SU-DHL-6 (cell line): ENCODE measurements around the gene MBTPS2.

Experiments
- H2AFZ ChIP-seq: fragments of 200-600 bp; sonication (generic); 2 replicates; pipeline ENCODE4 v1.6.1; 2014; ENCODE audit warnings: low read depth, mild to moderate bottlenecking, moderate library complexity, mixed read lengths, antibody characterized with exemption, low read length; ENCODE audit not compliant: severe bottlenecking
- H3F3A ChIP-seq: fragments of 200-600 bp; shearing (Covaris generic); 2 replicates; pipeline ENCODE4 v1.6.0; 2016; ENCODE audit warnings: antibody characterized with exemption, mild to moderate bottlenecking; ENCODE audit not compliant: insufficient read depth
- H3K27ac ChIP-seq: fragments of 200-600 bp; sonication (generic); 2 replicates; pipeline ENCODE4 v1.5.1; 2016; ENCODE audit warnings: low read depth, mild to moderate bottlenecking, low read length, moderate library complexity, mixed read lengths
- H3K27me3 ChIP-seq: fragments of 200-600 bp; sonication (generic), shearing (Covaris generic); 2 replicates; pipeline ENCODE4 v1.6.0; 2014; ENCODE audit warnings: mild to moderate bottlenecking, low read length
- H3K36me3 ChIP-seq: fragments of 200-600 bp; sonication (generic); 2 replicates; pipeline ENCODE4 v1.6.1; 2014; ENCODE audit warnings: mild to moderate bottlenecking, low read length, mixed read lengths
- H3K4me2 ChIP-seq: fragments of 300-600, 200-600 bp; shearing (Covaris generic), sonication (generic); 2 replicates; pipeline ENCODE4 v1.6.0; 2014; ENCODE audit warnings: low read length, low read depth, mild to moderate bottlenecking; ENCODE audit not compliant: poor library complexity, severe bottlenecking
- H3K4me3 ChIP-seq: fragments of 200-600 bp; sonication (generic); 2 replicates; pipeline ENCODE4 v1.5.1; 2014; ENCODE audit warnings: antibody characterized with exemption, low read length, mild to moderate bottlenecking, mixed read lengths; ENCODE audit not compliant: insufficient read depth, poor library complexity, severe bottlenecking
- H3K79me2 ChIP-seq: fragments of 200-600 bp; sonication (generic); 2 replicates; pipeline ENCODE4 v1.6.1; 2014; ENCODE audit warnings: mild to moderate bottlenecking, low read length, moderate library complexity; ENCODE audit not compliant: insufficient read depth
- H3K9ac ChIP-seq: fragments of 200-600 bp; sonication (generic); 2 replicates; pipeline ENCODE4 v1.7.0; 2014; ENCODE audit warnings: mild to moderate bottlenecking, low read length
- H3K9me2 ChIP-seq: fragments of 200-600 bp; sonication (generic); replicated peaks from 2 replicates; pipeline ENCODE4 v1.6.1; 2014; ENCODE audit warnings: low read length; ENCODE audit not compliant: insufficient read depth
- H3K9me3 ChIP-seq: fragments of 200-600 bp; sonication (generic); 2 replicates; pipeline ENCODE4 v1.6.1; 2014; ENCODE audit warnings: low read length, mixed read lengths; ENCODE audit not compliant: insufficient read depth
- H4K20me1 ChIP-seq: fragments of 200-600 bp; sonication (generic); 2 replicates; pipeline ENCODE4 v1.6.1; 2014; ENCODE audit warnings: low read depth, mild to moderate bottlenecking, antibody characterized with exemption, low read length, moderate library complexity, mixed read lengths
- CTCF ChIP-seq: fragments of 200-600 bp; sonication (generic); IDR thresholded peaks from one replicate; pipeline ENCODE4 v1.5.1; 2017; ENCODE audit warnings: antibody characterized with exemption, mild to moderate bottlenecking, low read length, moderate library complexity; ENCODE audit not compliant: insufficient read depth, poor library complexity, severe bottlenecking
- EZH2phosphoT487 ChIP-seq: fragments of 200-600 bp; sonication (generic), shearing (Covaris generic); conservative IDR thresholded peaks from 2 replicates; pipeline ENCODE4 v1.6.1; 2018; ENCODE audit warnings: mild to moderate bottlenecking, antibody characterized with exemption, low read length, moderate library complexity, mixed read lengths

Gene MBTPS2

GRCh38 chrX:21912989-21913388 lies 73.6 kb downstream of the MBTPS2 start:
- Histone ChIP-seq H3F3A (no peaks in the 10 kb centered on the region), H3K27me3 (no peaks in the 10 kb centered on the region), H4K20me1 (no peaks in the 10 kb centered on the region), H2AFZ (no peak overlapping the region), H3K9ac (no peak overlapping the region), H3K9me3 (no peaks in the 10 kb centered on the region), H3K36me3 (no peaks in the 10 kb centered on the region), H3K79me2 (no peaks in the 10 kb centered on the region), H3K9me2 (no peaks in the 10 kb centered on the region), H3K27ac (no peak overlapping the region), H3K4me2 (no peak overlapping the region), H3K4me3 (no peak overlapping the region)
- TF ChIP-seq EZH2phosphoT487 (no peak), CTCF (no peak)

- Histone ChIP-seq H2AFZ (no peak overlapping the region), H3K27ac (no peak overlapping the region), H3F3A (no peaks in the 10 kb centered on the region)
Measured at GRCh38 chrX:21926116-21926515, 86.7 kb downstream of the MBTPS2 start.

GRCh38 chrX:21926527-21927278 lies 87.3 kb downstream of the MBTPS2 start:
- no peaks in the 10 kb centered on the region for H3F3A ChIP-seq
- no peaks in the 10 kb centered on the region for H4K20me1 ChIP-seq
- no peak overlapping the region for H2AFZ ChIP-seq
- H3K4me3 ChIP-seq = no peak overlapping the region
- H3K36me3 ChIP-seq = no peaks in the 10 kb centered on the region
- H3K27ac ChIP-seq = no peak overlapping the region
- no peaks in the 10 kb centered on the region for H3K9me3 ChIP-seq
- H3K4me2 ChIP-seq = no peak overlapping the region
- H3K79me2 ChIP-seq = no peaks in the 10 kb centered on the region
- no peak for TF ChIP-seq CTCF
- no peak for TF ChIP-seq EZH2phosphoT487
- no peaks in the 10 kb centered on the region for H3K27me3 ChIP-seq
- no peak overlapping the region for H3K9ac ChIP-seq
- no peaks in the 10 kb centered on the region for H3K9me2 ChIP-seq

More at GRCh38 chrX:21926116-21926515, 86.7 kb downstream of the MBTPS2 start:
- Histone ChIP-seq H3K9ac (no peak overlapping the region), H3K9me2 (no peaks in the 10 kb centered on the region), H3K4me3 (no peak overlapping the region), H3K27me3 (no peaks in the 10 kb centered on the region), H3K36me3 (no peaks in the 10 kb centered on the region), H4K20me1 (no peaks in the 10 kb centered on the region), H3K4me2 (no peak overlapping the region), H3K9me3 (no peaks in the 10 kb centered on the region), H3K79me2 (no peaks in the 10 kb centered on the region)
- TF ChIP-seq CTCF (no peak), EZH2phosphoT487 (no peak)
